ENCODE measurements around the gene MFSD11. TPM values are rescaled to one million over a fixed set of nuclear protein-coding genes. Genes with fewer than 3 reads are reported as not detected.
"Not testable (repeated sequence)": the region's sequence is repeated elsewhere in the genome, so short reads cannot be mapped to it uniquely, and the experiment has no call there.

The MFSD11 gene
- total and polyA plus RNA-seq, 2 of the 4 experiments (the other 2 are of a cell fraction), result 12.3 to 16.1 TPM

DNA sequence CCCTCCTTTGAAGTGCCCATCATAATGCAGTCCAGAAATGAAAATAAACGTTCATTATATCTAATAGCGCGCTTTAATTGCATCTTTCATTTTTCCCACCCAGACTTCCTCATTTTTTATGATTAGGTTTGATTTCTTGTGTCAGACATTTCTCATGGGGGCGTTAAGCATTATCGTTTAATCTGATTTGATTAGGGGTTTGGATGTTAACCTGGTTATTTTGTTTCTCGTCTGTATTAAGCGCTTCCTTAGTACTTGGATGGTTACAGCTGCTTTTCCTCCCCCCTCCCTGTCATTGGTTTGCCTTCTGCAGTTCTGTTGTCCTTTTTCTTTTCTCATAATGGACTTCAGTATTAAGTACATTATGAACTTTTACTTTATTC is 540 bp downstream of the MFSD11 start (continued):
- no peak for TF ChIP-seq FOS (IDR thresholded peaks at IDR 0.05; ENCODE audit: low read depth, low read length)

DNA sequence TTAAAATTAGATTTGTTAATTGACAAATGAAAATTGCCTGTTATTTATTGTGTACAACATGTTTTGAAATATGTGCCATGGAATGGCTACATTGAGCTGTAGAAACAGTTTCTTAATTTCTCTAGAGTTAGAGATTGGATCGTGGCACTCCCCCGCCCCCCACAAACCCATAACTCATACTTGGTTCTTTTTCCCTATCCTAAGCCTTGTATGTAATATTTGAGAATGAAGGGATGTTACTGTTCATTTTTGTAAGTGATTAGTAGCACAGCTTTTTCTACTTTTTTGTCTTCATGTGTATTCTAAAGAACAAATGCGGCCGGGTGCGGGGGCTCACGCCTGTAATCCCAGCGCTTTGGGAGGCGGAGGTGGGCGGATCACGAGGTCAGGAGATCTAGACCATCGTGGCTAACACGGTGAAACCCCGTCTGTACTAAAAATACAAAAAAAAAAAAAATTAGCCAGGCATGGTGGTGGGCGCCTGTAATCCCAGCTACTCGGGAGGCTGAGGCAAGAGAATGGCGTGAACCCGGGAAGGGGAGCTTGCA is 1.7 kb downstream of the MFSD11 start:
- H3K23ac ChIP-seq (ENCODE audit: low read depth, low read length); H4K5ac ChIP-seq (ENCODE audit: low read depth, low read length); H2AK5ac ChIP-seq (ENCODE audit: low read depth, low read length); H3K27me3 ChIP-seq (ENCODE audit: control insufficient read depth, insufficient read depth, low read length); H3K56ac ChIP-seq (ENCODE audit: extremely low read depth, insufficient read depth, low read length); DNase-seq; H3K14ac ChIP-seq (replicated peaks; ENCODE audit: low read depth, low read length); H3K9me1 ChIP-seq (ENCODE audit: insufficient read depth, low read length); H2BK120ac ChIP-seq (ENCODE audit: low read depth, low read length); H2AFZ ChIP-seq (replicated peaks; ENCODE audit: low read length, poor library complexity); BruUV-seq (replicated peaks); H3K18ac ChIP-seq (ENCODE audit: low read depth, low read length); H2AK9ac ChIP-seq (replicated peaks; ENCODE audit: low read depth, low read length, poor library complexity); H3K4ac ChIP-seq (ENCODE audit: low read depth, low read length); H2BK15ac ChIP-seq (ENCODE audit: low read depth, low read length); POLR2A ChIA-PET (ENCODE audit: unreplicated experiment); ATAC-seq (ENCODE audit: low read depth); H3K4me2 ChIP-seq (ENCODE audit: low read depth, low read length); H4K8ac ChIP-seq (ENCODE audit: low read depth in 2 of 2, low read length in 2 of 2); dilution Hi-C loops (cut with HindIII; ENCODE audit: low sequenced_read_pairs, unreplicated experiment); H2BK20ac ChIP-seq (ENCODE audit: low read depth, low read length); in situ Hi-C loops (cut with MboI; ENCODE audit: low sequenced_read_pairs); H3K9ac ChIP-seq (ENCODE audit: low read depth, low read length); H3K4me1 ChIP-seq (ENCODE audit: control insufficient read depth, insufficient read depth, low read length); H3K9me3 ChIP-seq (ENCODE audit: control insufficient read depth, insufficient read depth, low read length); H3K4me3 ChIP-seq (ENCODE audit: insufficient read depth, low read depth, low read length); H2BK5ac ChIP-seq (ENCODE audit: low read depth, low read length, poor library complexity, severe bottlenecking); H3K27ac ChIP-seq (ENCODE audit: insufficient read depth, low read length); H4K91ac ChIP-seq (ENCODE audit: insufficient read depth, low read depth, low read length): not testable (repeated sequence)
- intact Hi-C loops (cut with micrococcal nuclease), result loop anchor here (5.0 kb wide), 1 partner anchor 318 kb away; no protein-coding TSS in a partner anchor
- WGBS, 2 experiments (ENCODE audit: extremely low coverage in 2 of 2, insufficient read length in 1 of 2), result 80% methylated on average over 6 of the region's 17 CpGs; no CpG with 5 or more reads in 1 of the 2 experiments
- peaks cover 14% of the 10 kb centered on the region for H3K36me3 ChIP-seq (ENCODE audit: control insufficient read depth, insufficient read depth, low read length)
- H3K79me1 ChIP-seq (ENCODE audit: low read depth in 1 of 2, low read length in 2 of 2), result peaks cover 10 to 20% of the 10 kb centered on the region in 2 experiments
- peaks cover 17% of the 10 kb centered on the region for H4K20me1 ChIP-seq (ENCODE audit: insufficient read depth, low read length)
- CTCF ChIA-PET, result interaction anchor here (0.6 to 1.1 kb wide), 2 partner anchors 9 to 33 kb away, joined by 3 read pairs; no protein-coding TSS in a partner anchor

All from IMR-90 (cell line).